Calu3 (cell line): Measurements from ENCODE around the gene PFDN6. TPM values are rescaled to one million over a fixed set of nuclear protein-coding genes. Genes with fewer than 3 reads are reported as not detected.

Source experiments
- BruUV-seq: library from RNA; stranded (reverse); fragments of 400-500 nt; replicated peaks from 2 replicates; lab custom pipeline; 2021; lab: Mats Ljungman, UMichigan
- CTCF ChIA-PET: fragments of 300-600 bp; sonication (Branson Sonifier 250); formaldehyde crosslinking; loops from one replicate; lab custom pipeline; 2022; ENCODE audit warnings: antibody characterized with exemption; lab: Charles Lee
- DNase-seq: peaks from one replicate; pipeline ENCODE4 v3.0.0; 2022
- H3K27ac Mint-ChIP-seq: one replicate; pipeline ENCODE4 v1.8.0; 2022; ENCODE audit warnings: mixed read lengths; ENCODE audit not compliant: unreplicated experiment
- H3K27me3 Mint-ChIP-seq: one replicate; pipeline ENCODE4 v1.8.0; 2022; ENCODE audit warnings: mixed read lengths; ENCODE audit not compliant: unreplicated experiment
- H3K36me3 Mint-ChIP-seq: one replicate; pipeline ENCODE4 v1.8.0; 2022; ENCODE audit warnings: mild to moderate bottlenecking, moderate library complexity, mixed read lengths; ENCODE audit not compliant: insufficient read depth, unreplicated experiment
- H3K4me1 Mint-ChIP-seq: one replicate; pipeline ENCODE4 v1.8.0; 2022; ENCODE audit warnings: mild to moderate bottlenecking, low read depth, mixed read lengths; ENCODE audit not compliant: unreplicated experiment
- H3K4me3 Mint-ChIP-seq: one replicate; pipeline ENCODE4 v1.8.0; 2022; ENCODE audit warnings: mild to moderate bottlenecking, low read depth, moderate library complexity, mixed read lengths; ENCODE audit not compliant: unreplicated experiment
- H3K9me3 Mint-ChIP-seq: one replicate; pipeline ENCODE4 v1.8.0; 2022; ENCODE audit warnings: low read depth, mixed read lengths; ENCODE audit not compliant: unreplicated experiment
- CTCF ChIP-seq: fragments of 200-600 bp; IDR thresholded peaks from one replicate; pipeline ENCODE4 v1.8.0; 2022; ENCODE audit warnings: antibody characterized with exemption; ENCODE audit not compliant: unreplicated experiment
- intact Hi-C: fragments of 100-400 bp; cut with micrococcal nuclease; formaldehyde crosslinking; loops from one replicate; pipeline ENCODE4 v1.10.0; 2022; ENCODE audit not compliant: unreplicated experiment
- total RNA-seq: library from RNA; stranded (reverse); gene quantifications from 2 replicates; pipeline ENCODE4 v1.2.3, GENCODE V29; 2022

PFDN6 gene
- total RNA-seq, 1 experiment from 2014 or later, result 141 TPM

DNA sequence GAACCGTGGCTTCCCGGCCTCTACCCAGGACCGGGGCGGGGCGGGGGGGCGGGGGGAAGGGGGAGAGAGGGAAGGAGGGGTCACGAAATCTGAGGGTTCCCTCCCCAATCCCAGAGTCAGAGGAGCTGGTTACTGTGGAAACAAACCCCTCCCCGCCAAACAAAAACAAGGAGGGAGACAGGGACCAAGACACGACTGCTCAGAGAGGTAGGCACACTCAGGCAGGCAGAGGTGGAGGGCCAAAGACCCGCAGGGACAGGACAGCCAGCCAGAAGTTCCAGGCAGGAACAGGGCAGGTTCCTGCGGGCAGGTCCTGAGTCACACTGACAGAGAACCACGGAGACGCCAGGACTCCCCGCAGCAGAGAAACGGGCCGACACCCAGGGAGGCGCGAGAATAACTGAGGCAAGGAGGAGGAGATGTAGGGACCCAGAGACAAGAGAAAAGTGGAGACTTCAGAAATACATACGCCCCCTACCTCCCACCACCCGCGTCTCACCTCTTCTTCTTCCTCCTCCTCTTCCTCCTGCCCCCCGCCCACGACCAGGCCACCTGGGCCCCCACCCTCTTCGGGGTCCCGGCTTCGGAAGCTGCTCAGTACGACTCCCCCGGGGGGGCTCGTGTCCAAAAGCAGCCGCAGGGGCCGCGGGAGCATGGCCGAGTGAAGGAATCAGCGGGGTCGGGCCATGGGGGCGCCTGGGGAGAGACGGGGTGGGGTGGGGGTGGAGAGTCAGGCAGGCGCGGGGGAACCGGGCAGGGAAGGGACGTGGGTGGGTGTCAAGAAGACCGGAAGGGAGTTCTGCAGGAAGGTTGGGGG is 8.8 kb downstream of the PFDN6 start:
- no TSS peak for BruUV-seq
- Mint-ChIP-seq H3K4me3 (peak overlapping the region; percentile 90), H3K27ac (peak overlapping the region; percentile 98), H3K4me1 (peaks cover 25% of the 10 kb centered on the region), H3K27me3 (no peaks in the 10 kb centered on the region), H3K9me3 (no peaks in the 10 kb centered on the region), H3K36me3 (peaks cover 86% of the 10 kb centered on the region)
- DNase-seq, result peak; percentile 87
- intact Hi-C loops, result loop anchor here (1.0 kb wide), 1 partner anchor 9 kb away; the partner anchor contains the start of genes PFDN6 and WDR46
- no peak for TF ChIP-seq CTCF
- CTCF ChIA-PET, result interaction anchor here (0.6 to 2.1 kb wide), 8 partner anchors 9 to 1416 kb away, joined by 3 to 10 read pairs (median 4); partner anchors contain the start of genes B3GALT4, PFDN6, RPS18 and VPS52

DNA sequence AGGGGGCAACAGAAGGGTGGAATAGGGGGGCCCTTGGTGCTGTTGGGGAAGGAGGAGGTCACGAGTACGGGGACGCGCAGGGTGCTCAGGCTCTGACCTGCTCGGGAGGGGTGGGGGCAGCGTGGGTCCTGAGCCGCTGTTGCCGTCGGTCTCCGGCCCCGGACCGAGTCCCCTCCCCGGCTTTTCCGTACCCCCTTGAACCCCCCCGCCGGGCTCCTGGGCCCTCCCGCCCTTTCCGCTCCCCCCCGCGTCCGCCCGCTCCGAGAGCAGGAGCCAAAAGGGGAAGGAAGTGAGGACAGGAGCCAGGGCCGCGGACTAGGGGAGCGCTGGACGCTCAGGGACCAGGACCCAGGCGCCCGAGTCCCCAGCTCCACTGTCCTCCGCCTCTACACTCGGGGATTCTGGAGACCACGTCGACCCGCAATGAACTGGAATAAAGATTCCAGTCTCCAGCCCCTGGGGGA is 9.4 kb downstream of the PFDN6 start, which contains the start of gene RGL2:
Gene RGL2 (minus strand): TSS at position 170 of the 464 bp plus-strand sequence. CDS start 332 bp downstream, outside the sequence.
- peak; percentile 79 for DNase-seq
- H3K27ac Mint-ChIP-seq, result peak within 1 kb of the TSS; percentile 98
- no peaks in the 10 kb centered on the region for H3K9me3 Mint-ChIP-seq
- TF ChIP-seq CTCF, result no peak
- no peaks in the 10 kb centered on the region for H3K27me3 Mint-ChIP-seq
- intact Hi-C loops, result no loop called here
- H3K4me1 Mint-ChIP-seq, result peaks cover 25% of the 10 kb centered on the region
- CTCF ChIA-PET, result interaction anchor here (0.8 to 2.0 kb wide), 7 partner anchors 10 to 51 kb away, joined by 3 to 14 read pairs (median 6); partner anchors contain the start of genes B3GALT4, PFDN6, RPS18 and TAPBP
- H3K4me3 Mint-ChIP-seq, result peak within 1 kb of the TSS; percentile 90
- BruUV-seq, result no TSS peak
- H3K36me3 Mint-ChIP-seq, result peaks cover 88% of the 10 kb centered on the region

GRCh38 chr6:33299237-33299944 is 10.0 kb downstream of the PFDN6 start:
- Mint-ChIP-seq H3K27ac (peak overlapping the region; percentile 98), H3K9me3 (no peaks in the 10 kb centered on the region), H3K4me3 (peak overlapping the region; percentile 90), H3K4me1 (peaks cover 25% of the 10 kb centered on the region), H3K36me3 (peaks cover 83% of the 10 kb centered on the region), H3K27me3 (no peaks in the 10 kb centered on the region)
- intact Hi-C loops, result no loop called here
- peak; percentile 85 for TF ChIP-seq CTCF
- DNase-seq, result peak; percentile 97
- BruUV-seq, result TSS peak; percentile 92
- CTCF ChIA-PET, result interaction anchor here (0.8 to 1.6 kb wide), 9 partner anchors 10 to 51 kb away, joined by 3 to 14 read pairs (median 6); partner anchors contain the start of genes B3GALT4, PFDN6, RPS18 and TAPBP

DNA sequence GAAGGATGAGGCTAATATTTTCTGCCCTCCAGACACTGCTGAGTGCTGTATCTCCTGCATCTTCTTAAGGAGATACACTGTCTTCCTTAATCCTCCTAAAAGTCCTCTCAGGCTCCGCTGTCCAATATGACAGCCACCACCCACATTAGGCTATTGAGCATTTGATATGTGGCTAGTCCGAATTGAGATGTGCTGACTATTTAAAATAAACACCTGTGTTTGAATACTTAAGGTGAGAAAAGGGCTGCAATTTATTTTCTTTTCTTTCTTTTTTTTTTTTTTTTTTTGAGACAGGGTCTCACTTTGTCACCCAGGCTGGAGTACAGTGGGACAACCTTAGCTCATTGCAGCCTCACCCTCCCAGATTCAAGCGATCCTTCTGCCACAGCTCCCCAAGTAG is 12.5 kb downstream of the PFDN6 start:
- Mint-ChIP-seq H3K4me3 (no peak overlapping the region), H3K27me3 (no peaks in the 10 kb centered on the region), H3K4me1 (peaks cover 24% of the 10 kb centered on the region), H3K27ac (no peak overlapping the region), H3K36me3 (peaks cover 82% of the 10 kb centered on the region), H3K9me3 (no peaks in the 10 kb centered on the region)
- no TSS peak for BruUV-seq
- DNase-seq, result no peak
- intact Hi-C loops, result no loop called here
- no peak for TF ChIP-seq CTCF
- CTCF ChIA-PET, result interaction anchor here (0.7 kb wide), 2 partner anchors 13 to 260 kb away, joined by 4 to 5 read pairs; partner anchors contain the start of gene WDR46
